GM12892 (cell line): ENCODE data around the gene EVL.

Experiments used
- POLR2A ChIP-seq: IDR thresholded peaks from 2 replicates; pipeline ENCODE4 v1.6.1; 2011; ENCODE audit warnings: low read depth, low read length, control low read depth
- TAF1 ChIP-seq: IDR thresholded peaks from 2 replicates; pipeline ENCODE4 v1.6.1; 2011; ENCODE audit warnings: low read depth, mild to moderate bottlenecking, control low read depth, low read length, borderline replicate concordance

DNA sequence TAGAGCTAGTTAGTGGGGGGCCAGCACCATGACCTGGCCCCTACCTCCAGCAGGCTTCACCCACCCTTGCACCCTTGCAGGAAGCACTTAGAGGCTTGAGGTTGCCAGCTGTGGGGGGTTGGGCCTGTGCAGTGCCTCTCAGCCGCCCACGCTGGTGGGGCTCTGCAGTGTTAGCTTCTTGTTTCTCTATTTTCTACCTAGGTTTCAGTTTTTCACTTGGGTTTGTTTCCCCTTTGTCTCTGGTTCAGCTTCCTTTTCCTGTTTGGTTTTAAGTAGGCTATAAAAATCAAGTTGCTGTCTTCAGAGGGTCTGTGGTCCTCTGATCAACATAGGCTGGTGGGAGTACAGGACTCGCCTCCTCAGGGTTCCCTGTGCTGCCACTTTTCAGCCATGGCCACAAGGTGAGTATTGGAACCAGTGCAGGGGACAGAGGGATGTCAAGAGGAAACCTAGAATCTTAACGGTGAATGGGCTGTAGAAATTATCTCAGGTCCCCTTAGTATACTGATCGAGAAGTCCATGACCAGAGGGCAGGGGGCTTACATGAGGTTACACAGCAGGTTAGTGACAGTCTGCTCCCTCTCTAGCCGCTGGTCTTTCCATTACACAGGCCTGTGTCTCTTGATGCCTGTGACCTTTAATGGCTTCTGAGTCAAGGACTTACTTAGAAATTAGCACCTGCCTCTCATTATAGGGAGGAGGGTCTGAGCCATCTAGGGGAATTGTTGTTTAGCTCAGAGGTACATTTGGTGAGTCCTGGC is at the start of gene EVL:
- TF ChIP-seq POLR2A (peak; percentile 77), TAF1 (no peak; the same call in 1 of the 2 replicates)
